Measurements from ENCODE around the gene PBRM1. TPM values are rescaled to one million over a fixed set of nuclear protein-coding genes. Genes with fewer than 3 reads are reported as not detected.

The PBRM1 gene
- total and polyA plus RNA-seq, 3 experiments from 2014 or later, result 78.6 to 83.6 (median 81.4) TPM

DNA sequence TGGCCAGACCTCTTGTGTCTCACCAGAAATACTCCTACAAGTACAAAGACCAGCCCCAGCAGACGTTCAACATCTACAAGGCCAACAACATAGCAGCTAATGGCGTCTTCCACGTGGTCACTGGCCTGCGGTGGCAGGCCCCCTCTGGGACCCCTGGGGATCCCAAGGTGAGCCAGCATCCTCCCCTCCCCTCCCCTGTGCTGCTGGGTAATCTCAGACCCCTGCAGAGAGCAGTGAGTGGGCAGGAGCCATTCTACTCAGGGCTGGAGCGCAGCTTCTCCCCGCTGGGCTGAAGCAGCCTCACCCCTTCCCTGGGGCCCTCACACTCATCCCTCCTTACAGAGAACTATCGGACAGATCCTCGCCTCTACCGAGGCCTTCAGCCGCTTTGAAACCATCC is 180.7 kb downstream of the PBRM1 start:
- no peaks in the 10 kb centered on the region for H3K36me3 Mint-ChIP-seq
- H3K27me3 ChIP-seq (ENCODE audit: insufficient read depth, low read length, poor library complexity, severe bottlenecking), result no peaks in the 10 kb centered on the region
- no peak overlapping the region for H3K4me3 ChIP-seq (ENCODE audit: low read length)
- no peaks in the 10 kb centered on the region for H3K36me3 ChIP-seq (ENCODE audit: insufficient read depth, low read length)
- no peak for DNase-seq
- no peaks in the 10 kb centered on the region for H3K9me3 ChIP-seq (ENCODE audit: low read length)
- H3K27me3 Mint-ChIP-seq, result no peaks in the 10 kb centered on the region
- H3K4me3 Mint-ChIP-seq, result no peak overlapping the region
- H3K9me3 Mint-ChIP-seq, result no peaks in the 10 kb centered on the region
- POLR2A ChIA-PET, result no interaction called here
- H3K27ac ChIP-seq (ENCODE audit: low read depth, low read length), result no peak overlapping the region
- CTCF ChIA-PET, result no interaction called here
- no peaks in the 10 kb centered on the region for H3K4me1 Mint-ChIP-seq
- H3K4me1 ChIP-seq (ENCODE audit: insufficient read depth, low read length), result no peaks in the 10 kb centered on the region
- no peak overlapping the region for H3K27ac Mint-ChIP-seq

DNA sequence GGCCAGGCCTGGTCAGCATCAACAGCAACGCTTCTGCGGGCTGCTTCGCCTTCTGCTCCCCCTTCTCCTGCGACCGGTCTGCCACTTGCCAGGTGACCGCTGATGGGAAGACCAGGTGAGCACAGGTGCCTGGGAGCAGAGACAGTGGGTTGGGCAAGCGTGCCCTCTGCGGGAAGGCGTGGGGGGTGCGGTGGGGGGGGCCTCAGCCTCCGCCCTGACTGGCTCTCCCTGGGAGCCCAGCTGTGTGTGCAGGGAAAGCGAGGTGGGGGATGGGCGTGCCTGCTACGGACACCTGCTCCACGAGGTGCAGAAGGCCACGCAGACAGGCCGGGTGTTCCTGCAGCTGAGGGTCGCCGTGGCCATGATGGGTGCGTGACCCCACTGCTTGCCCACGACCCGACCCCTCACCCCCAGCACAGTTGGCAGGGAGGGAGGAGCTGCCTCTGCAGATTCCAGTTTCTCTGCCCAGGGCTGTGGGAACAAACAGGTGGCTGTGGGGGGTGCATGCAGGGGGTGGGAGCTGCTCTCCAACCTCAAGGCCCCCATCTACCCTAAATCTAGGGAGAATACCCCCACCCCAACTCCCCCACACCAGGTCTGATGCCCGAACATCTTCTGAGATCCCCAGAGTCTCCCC is 181.8 kb downstream of the PBRM1 start:
- no peaks in the 10 kb centered on the region for H3K36me3 ChIP-seq (ENCODE audit: insufficient read depth, low read length)
- Mint-ChIP-seq H3K9me3 (no peaks in the 10 kb centered on the region), H3K4me3 (no peak overlapping the region), H3K27me3 (no peaks in the 10 kb centered on the region), H3K36me3 (no peaks in the 10 kb centered on the region), H3K27ac (no peak overlapping the region), H3K4me1 (no peaks in the 10 kb centered on the region)
- H3K9me3 ChIP-seq (ENCODE audit: low read length), result no peaks in the 10 kb centered on the region
- no peak overlapping the region for H3K27ac ChIP-seq (ENCODE audit: low read depth, low read length)
- H3K4me3 ChIP-seq (ENCODE audit: low read length), result no peak overlapping the region
- no peaks in the 10 kb centered on the region for H3K27me3 ChIP-seq (ENCODE audit: insufficient read depth, low read length, poor library complexity, severe bottlenecking)
- POLR2A ChIA-PET, result no interaction called here
- no peaks in the 10 kb centered on the region for H3K4me1 ChIP-seq (ENCODE audit: insufficient read depth, low read length)
- CTCF ChIA-PET, result no interaction called here
- no peak for DNase-seq

DNA sequence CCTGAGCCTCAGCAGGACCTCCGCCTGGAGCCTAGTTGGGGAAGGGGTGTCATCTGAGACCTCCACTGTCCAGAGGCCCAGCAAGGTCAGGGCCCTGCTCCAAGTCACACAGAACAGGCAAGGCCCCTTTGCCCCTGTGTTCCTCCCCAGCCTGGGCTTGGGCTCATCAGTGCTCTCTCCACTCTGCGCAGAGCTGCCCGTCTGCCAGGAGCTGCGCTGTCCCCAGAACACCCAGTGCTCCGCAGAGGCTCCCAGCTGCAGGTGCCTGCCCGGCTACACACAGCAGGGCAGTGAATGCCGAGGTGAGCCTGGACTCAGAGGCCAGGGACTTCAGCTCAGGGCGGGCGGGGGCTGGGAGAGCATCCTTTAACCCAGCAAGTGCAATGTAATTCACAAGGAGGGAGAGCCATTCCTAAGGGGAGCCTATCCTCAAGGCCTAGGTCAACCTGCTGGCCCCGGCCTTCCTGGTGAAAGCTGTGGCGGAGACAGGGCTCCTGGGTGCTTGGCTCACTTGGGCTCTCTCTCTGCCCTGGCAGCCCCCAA is 182.8 kb downstream of the PBRM1 start:
- Histone ChIP-seq H3K36me3 (ENCODE audit: insufficient read depth, low read length) (no peaks in the 10 kb centered on the region), H3K27me3 (ENCODE audit: insufficient read depth, low read length, poor library complexity, severe bottlenecking) (no peaks in the 10 kb centered on the region), H3K9me3 (ENCODE audit: low read length) (no peaks in the 10 kb centered on the region), H3K4me3 (ENCODE audit: low read length) (no peak overlapping the region), H3K27ac (ENCODE audit: low read depth, low read length) (no peak overlapping the region), H3K4me1 (ENCODE audit: insufficient read depth, low read length) (no peaks in the 10 kb centered on the region)
- Mint-ChIP-seq H3K9me3 (no peaks in the 10 kb centered on the region), H3K27me3 (no peaks in the 10 kb centered on the region), H3K4me1 (no peaks in the 10 kb centered on the region), H3K4me3 (no peak overlapping the region), H3K27ac (no peak overlapping the region), H3K36me3 (no peaks in the 10 kb centered on the region)
- no peak for DNase-seq
- ChIA-PET POLR2A (no interaction called here), CTCF (no interaction called here)

DNA sequence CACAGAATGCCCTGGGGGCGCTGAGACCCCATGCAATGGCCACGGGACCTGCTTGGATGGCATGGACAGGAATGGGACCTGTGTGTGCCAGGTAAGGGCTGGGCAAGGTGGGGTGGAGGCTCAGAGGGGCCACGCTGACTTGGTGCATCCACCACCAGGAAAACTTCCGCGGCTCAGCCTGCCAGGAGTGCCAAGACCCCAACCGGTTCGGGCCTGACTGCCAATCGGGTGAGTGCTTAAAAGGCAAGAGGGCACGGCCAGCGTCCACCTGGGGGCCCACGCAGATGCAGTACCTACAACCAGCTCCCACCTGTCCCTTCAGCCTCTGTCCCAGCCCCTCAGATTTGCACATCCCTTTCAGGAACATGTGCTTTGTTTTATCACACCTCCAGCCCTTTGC is 183.7 kb downstream of the PBRM1 start:
- no peak for DNase-seq
- Mint-ChIP-seq H3K27ac (peak overlapping the region in 1 of 8 donors; percentile 66), H3K9me3 (no peaks in the 10 kb centered on the region), H3K4me3 (peak overlapping the region in 1 of 7 donors; percentile 36), H3K36me3 (no peaks in the 10 kb centered on the region), H3K4me1 (no peaks in the 10 kb centered on the region), H3K27me3 (no peaks in the 10 kb centered on the region)
- H3K36me3 ChIP-seq (ENCODE audit: insufficient read depth, low read length), result no peaks in the 10 kb centered on the region
- H3K27me3 ChIP-seq (ENCODE audit: insufficient read depth, low read length, poor library complexity, severe bottlenecking), result no peaks in the 10 kb centered on the region
- CTCF ChIA-PET, result no interaction called here
- H3K4me3 ChIP-seq (ENCODE audit: low read length), result no peak overlapping the region
- H3K27ac ChIP-seq (ENCODE audit: low read depth, low read length), result no peak overlapping the region
- POLR2A ChIA-PET, result no interaction called here
- H3K9me3 ChIP-seq (ENCODE audit: low read length), result no peaks in the 10 kb centered on the region
- H3K4me1 ChIP-seq (ENCODE audit: insufficient read depth, low read length), result no peaks in the 10 kb centered on the region

DNA sequence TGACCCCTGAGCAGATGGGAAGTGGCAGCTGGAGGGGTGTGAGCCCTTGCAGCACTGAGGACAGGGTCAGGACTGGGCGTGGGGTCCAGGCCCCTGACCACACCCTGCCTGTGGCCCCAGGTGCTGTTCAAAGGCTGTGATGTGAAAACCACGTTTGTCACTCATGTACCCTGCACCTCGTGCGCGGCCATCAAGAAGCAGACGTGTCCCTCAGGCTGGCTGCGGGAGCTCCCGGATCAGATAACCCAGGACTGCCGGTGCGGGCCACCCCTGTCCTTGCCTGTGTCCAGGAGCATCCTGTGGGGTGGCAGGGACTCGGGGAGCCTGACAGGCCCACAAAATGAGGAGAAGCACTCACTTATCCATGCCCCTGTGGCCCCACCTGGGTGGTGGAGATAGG is 184.7 kb downstream of the PBRM1 start:
- DNase-seq, result no peak
- Histone ChIP-seq H3K27ac (ENCODE audit: low read depth, low read length) (no peak overlapping the region), H3K27me3 (ENCODE audit: insufficient read depth, low read length, poor library complexity, severe bottlenecking) (no peaks in the 10 kb centered on the region), H3K4me3 (ENCODE audit: low read length) (no peak overlapping the region), H3K9me3 (ENCODE audit: low read length) (no peaks in the 10 kb centered on the region), H3K36me3 (ENCODE audit: insufficient read depth, low read length) (no peaks in the 10 kb centered on the region), H3K4me1 (ENCODE audit: insufficient read depth, low read length) (no peaks in the 10 kb centered on the region)
- Mint-ChIP-seq H3K4me3 (no peak overlapping the region), H3K4me1 (no peaks in the 10 kb centered on the region), H3K27ac (no peak overlapping the region), H3K27me3 (no peaks in the 10 kb centered on the region), H3K9me3 (no peaks in the 10 kb centered on the region), H3K36me3 (no peaks in the 10 kb centered on the region)
- ChIA-PET POLR2A (interaction anchor here (0.6 kb wide), 1 partner anchor 558 kb away, joined by 3 read pairs; no protein-coding TSS in a partner anchor), CTCF (no interaction called here)

DNA sequence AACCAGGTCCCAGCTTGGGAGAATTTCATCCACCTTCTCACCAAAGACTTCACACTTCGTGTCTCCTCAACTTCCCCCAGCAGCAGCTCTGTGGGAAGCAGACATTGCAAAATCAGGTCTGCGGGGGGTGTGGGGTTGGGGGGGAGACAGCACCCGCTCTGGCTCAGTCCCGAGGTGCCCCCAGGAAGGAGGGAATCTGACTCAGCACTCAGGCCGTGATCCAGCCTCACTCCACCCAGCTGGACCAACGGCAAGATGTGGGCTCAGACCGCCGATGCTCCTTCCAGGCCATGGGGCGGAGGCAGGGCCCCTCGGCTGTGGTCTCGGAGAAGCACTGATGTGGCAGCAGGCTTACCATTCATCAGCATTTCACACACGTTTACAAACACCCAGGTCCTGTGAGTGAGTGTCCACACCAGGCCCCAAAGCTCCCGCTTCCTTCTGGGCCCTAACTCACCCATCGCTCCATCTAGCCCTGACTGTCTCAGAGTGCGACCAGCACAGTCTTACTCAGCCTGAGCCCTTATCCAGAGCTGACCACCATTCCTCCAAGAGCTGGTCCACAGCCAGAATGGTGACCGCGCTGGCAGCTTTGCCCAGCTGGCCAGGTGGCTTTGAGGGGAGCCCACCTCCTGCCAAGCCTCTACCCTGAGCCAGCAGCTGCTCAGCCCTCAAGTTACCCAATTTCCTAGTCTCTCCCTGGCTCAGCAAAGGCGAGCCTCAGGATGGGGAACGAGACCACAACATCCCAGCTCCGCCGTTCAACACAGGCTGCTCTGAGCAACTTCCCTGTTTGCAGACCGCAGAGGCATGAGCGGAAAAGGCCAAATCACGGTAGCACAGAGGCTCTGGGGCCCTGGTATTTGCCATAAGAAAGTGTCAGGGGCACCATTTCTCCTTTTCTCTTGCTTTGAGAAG is 187.3 kb downstream of the PBRM1 start:
- Histone ChIP-seq H3K27ac (ENCODE audit: low read depth, low read length) (no peak overlapping the region), H3K4me1 (ENCODE audit: insufficient read depth, low read length) (no peaks in the 10 kb centered on the region), H3K4me3 (ENCODE audit: low read length) (no peak overlapping the region), H3K36me3 (ENCODE audit: insufficient read depth, low read length) (no peaks in the 10 kb centered on the region), H3K9me3 (ENCODE audit: low read length) (no peaks in the 10 kb centered on the region), H3K27me3 (ENCODE audit: insufficient read depth, low read length, poor library complexity, severe bottlenecking) (no peaks in the 10 kb centered on the region)
- CTCF ChIA-PET, result no interaction called here
- DNase-seq, result no peak
- H3K27ac Mint-ChIP-seq, result no peak overlapping the region
- H3K9me3 Mint-ChIP-seq, result no peaks in the 10 kb centered on the region
- H3K27me3 Mint-ChIP-seq, result no peaks in the 10 kb centered on the region
- POLR2A ChIA-PET, result no interaction called here
- H3K4me3 Mint-ChIP-seq, result no peak overlapping the region
- no peaks in the 10 kb centered on the region for H3K36me3 Mint-ChIP-seq
- peaks cover 0 to 5% (median 3%) of the 10 kb centered on the region in 3 donors for H3K4me1 Mint-ChIP-seq

DNA sequence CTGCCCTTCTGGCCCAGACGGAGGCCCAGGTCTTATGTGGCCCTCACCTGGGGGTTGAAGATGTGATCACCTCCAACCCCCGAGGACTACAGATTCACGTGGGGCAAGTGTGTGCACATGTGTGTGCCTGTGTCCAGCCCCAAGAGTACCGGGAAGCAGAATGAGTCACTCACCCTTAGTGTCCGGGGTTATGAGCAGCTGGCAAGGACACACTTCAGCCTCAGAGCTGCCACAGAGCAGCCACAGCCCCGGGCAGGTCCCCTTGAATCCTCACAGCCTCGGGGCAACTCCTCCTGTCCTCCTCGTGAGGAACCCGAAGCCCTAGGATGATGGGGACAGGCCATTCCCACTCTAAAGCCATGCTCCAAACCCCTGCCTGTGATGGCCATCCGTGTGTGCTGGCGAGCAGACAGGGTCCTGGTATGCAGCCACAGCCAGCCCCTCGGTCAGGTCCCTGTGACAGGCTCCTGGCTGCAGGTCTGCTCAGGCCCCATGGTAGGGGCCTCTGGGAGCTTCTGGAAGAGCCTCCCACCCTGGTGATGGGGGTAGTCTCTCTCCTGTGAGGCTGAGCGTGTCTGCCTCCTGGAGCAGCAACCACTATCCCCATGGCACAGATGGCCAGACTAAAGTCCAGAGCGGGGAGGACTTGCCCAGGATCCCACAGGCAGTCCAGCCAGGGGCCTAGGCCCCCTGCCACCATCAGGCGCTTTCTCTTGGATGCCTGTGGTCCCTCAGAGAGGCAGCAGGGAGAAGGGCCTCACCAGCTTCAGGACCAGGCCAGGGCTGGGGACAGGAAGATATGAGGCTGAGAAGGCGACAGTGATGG is 189.7 kb downstream of the PBRM1 start:
- Mint-ChIP-seq H3K9me3 (no peaks in the 10 kb centered on the region), H3K27ac (no peak overlapping the region), H3K4me3 (no peak overlapping the region), H3K36me3 (peaks cover 0 to 21% (median 2%) of the 10 kb centered on the region in 3 donors), H3K4me1 (peaks cover 0 to 5% (median 3%) of the 10 kb centered on the region in 3 donors), H3K27me3 (no peaks in the 10 kb centered on the region)
- Histone ChIP-seq H3K27me3 (ENCODE audit: insufficient read depth, low read length, poor library complexity, severe bottlenecking) (no peaks in the 10 kb centered on the region), H3K4me3 (ENCODE audit: low read length) (no peak overlapping the region), H3K4me1 (ENCODE audit: insufficient read depth, low read length) (no peaks in the 10 kb centered on the region), H3K36me3 (ENCODE audit: insufficient read depth, low read length) (peaks cover 9% of the 10 kb centered on the region), H3K9me3 (ENCODE audit: low read length) (no peaks in the 10 kb centered on the region), H3K27ac (ENCODE audit: low read depth, low read length) (no peak overlapping the region)
- no peak for DNase-seq
- ChIA-PET POLR2A (no interaction called here), CTCF (no interaction called here)

All from CD8-positive, alpha-beta memory T cell (primary cell).